ENCODE measurements around the gene DENND10. TPM values are rescaled to one million over a fixed set of nuclear protein-coding genes. Genes with fewer than 3 reads are reported as not detected.
A peak's percentile ranks its signal among the peaks of the same experiment; 100 is the strongest.
"Not testable (repeated sequence)": the region's sequence is repeated elsewhere in the genome, so short reads cannot be mapped to it uniquely, and the experiment has no call there.

DENND10 gene
- total RNA-seq, 4 donors from 2014 or later: 57.1 to 103 (median 59.9) TPM

GRCh38 chr10:119105155-119105554 is 1.2 kb downstream of the DENND10 start:
- intact Hi-C loops (cut with DNase I; ENCODE audit: low total_unique reads): no loop called here
- no peaks in the 10 kb centered on the region for H3K9me3 ChIP-seq
- H3K4me3 ChIP-seq: peak overlapping the region in 2 of 4 donors; percentile 96
- no peak for TF ChIP-seq EP300 (IDR thresholded peaks at IDR 0.05; ENCODE audit: low read depth)
- TF ChIP-seq, protein P1, sequence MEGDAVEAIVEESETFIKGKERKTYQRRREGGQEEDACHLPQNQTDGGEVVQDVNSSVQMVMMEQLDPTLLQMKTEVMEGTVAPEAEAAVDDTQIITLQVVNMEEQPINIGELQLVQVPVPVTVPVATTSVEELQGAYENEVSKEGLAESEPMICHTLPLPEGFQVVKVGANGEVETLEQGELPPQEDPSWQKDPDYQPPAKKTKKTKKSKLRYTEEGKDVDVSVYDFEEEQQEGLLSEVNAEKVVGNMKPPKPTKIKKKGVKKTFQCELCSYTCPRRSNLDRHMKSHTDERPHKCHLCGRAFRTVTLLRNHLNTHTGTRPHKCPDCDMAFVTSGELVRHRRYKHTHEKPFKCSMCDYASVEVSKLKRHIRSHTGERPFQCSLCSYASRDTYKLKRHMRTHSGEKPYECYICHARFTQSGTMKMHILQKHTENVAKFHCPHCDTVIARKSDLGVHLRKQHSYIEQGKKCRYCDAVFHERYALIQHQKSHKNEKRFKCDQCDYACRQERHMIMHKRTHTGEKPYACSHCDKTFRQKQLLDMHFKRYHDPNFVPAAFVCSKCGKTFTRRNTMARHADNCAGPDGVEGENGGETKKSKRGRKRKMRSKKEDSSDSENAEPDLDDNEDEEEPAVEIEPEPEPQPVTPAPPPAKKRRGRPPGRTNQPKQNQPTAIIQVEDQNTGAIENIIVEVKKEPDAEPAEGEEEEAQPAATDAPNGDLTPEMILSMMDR (IDR thresholded peaks at IDR 0.05): no peak
- TF ChIP-seq POLR2AphosphoS5 (IDR thresholded peaks at IDR 0.05): no peak
- TF ChIP-seq POLR2A (IDR thresholded peaks at IDR 0.05): no peak
- H3K27ac ChIP-seq: peak overlapping the region in 2 of 4 donors; percentile 92 to 95
- no peaks in the 10 kb centered on the region for H3K27me3 ChIP-seq
- in situ Hi-C loops (cut with MboI; ENCODE audit: low pct_ligation_motif_present in 1 of 4, low pct_unique_long_range_greater_than_20kb in 1 of 4, low sequenced_read_pairs in 3 of 4): no loop called here
- no peak for DNase-seq
- H3K36me3 ChIP-seq: peaks cover 0 to 22% (median 11%) of the 10 kb centered on the region in 4 donors
- peaks cover 10 to 30% (median 18%) of the 10 kb centered on the region in 4 donors for H3K4me1 ChIP-seq
- WGBS, 2 donors (ENCODE audit: low coverage in 1 of 2): 88 to 93% methylated on average over 11 to 12 of the region's 12 CpGs

DNA sequence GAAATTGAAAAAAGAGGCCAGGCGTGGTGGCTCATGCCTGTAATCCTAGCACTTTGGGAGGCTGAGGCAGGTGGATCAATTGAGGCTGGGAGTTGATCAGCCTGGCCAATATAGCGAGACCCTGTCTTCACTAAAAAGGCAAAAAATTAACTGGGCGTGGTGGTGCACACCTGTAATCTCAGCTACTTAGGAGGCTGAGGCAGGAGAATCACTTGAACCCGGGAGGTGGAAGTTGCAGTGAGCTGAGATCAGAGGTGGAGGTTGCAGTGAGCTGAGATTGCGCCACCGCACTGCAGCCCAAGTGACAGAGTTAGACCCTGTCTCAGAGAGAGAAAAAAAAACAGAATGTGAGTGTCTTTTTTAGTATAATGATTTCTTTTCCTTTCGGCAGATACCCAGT is 2.0 kb downstream of the DENND10 start:
- H3K27ac ChIP-seq; DNase-seq; intact Hi-C loops (cut with DNase I; ENCODE audit: low total_unique reads); in situ Hi-C loops (cut with MboI; ENCODE audit: low pct_ligation_motif_present in 1 of 4, low pct_unique_long_range_greater_than_20kb in 1 of 4, low sequenced_read_pairs in 3 of 4); H3K4me3 ChIP-seq; H3K27me3 ChIP-seq; H3K9me3 ChIP-seq: not testable (repeated sequence)
- Histone ChIP-seq H3K36me3 (peaks cover 0 to 29% (median 13%) of the 10 kb centered on the region in 4 donors), H3K4me1 (peaks cover 10 to 23% (median 16%) of the 10 kb centered on the region in 4 donors)
- 94 to 98% methylated on average over 6 to 7 of the region's 7 CpGs for WGBS, 2 donors (ENCODE audit: low coverage in 1 of 2)

DNA sequence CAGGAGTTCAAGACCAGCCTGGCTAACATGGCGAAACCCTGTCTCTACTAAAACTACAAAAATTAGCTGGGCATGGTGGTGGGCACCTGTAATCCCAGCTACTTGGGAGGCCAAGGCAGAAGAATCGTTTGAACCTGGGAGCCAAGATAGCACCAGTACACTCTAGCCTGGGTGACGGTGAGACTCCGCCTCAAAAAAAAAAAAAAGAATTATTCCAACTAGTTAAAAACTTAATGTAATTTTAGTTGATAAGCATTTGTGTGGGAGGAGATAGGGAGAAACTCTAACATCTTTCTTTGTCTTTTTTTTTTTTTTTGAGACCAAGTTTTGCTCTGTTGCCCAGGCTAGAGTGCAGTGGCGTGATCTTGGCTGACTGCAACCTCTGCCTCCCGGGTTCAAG is 3.2 kb downstream of the DENND10 start:
- intact Hi-C loops (cut with DNase I; ENCODE audit: low total_unique reads); H3K4me3 ChIP-seq; in situ Hi-C loops (cut with MboI; ENCODE audit: low pct_ligation_motif_present in 1 of 4, low pct_unique_long_range_greater_than_20kb in 1 of 4, low sequenced_read_pairs in 3 of 4); H3K27me3 ChIP-seq; DNase-seq; H3K27ac ChIP-seq; H3K9me3 ChIP-seq: not testable (repeated sequence)
- WGBS, 2 donors (ENCODE audit: low coverage in 1 of 2): 90 to 95% methylated on average over 4 to 6 of the region's 6 CpGs
- Histone ChIP-seq H3K36me3 (peaks cover 0 to 40% (median 16%) of the 10 kb centered on the region in 4 donors), H3K4me1 (peaks cover 9 to 18% (median 12%) of the 10 kb centered on the region in 4 donors)

DNA sequence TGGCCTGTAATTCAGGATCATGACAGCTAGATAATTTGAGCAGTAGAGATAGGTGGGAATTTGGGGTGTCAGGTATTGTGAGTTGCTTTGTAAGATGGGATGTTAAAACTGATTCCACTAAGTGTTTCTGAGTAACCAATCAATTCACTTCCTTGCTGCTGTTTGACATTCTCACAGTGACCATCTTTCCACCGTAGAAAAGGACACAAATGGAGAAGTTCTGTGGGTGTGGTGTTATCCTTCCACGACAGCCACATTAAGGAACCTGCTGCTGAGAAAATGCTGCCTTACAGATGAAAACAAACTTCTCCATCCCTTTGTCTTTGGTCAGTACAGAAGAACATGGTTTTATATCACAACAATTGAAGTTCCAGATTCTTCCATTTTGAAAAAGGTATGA is 3.9 kb downstream of the DENND10 start:
- H3K27me3 ChIP-seq; H3K9me3 ChIP-seq; H3K27ac ChIP-seq; DNase-seq; H3K4me3 ChIP-seq; in situ Hi-C loops (cut with MboI; ENCODE audit: low pct_ligation_motif_present in 1 of 4, low pct_unique_long_range_greater_than_20kb in 1 of 4, low sequenced_read_pairs in 3 of 4); intact Hi-C loops (cut with DNase I; ENCODE audit: low total_unique reads): not testable (repeated sequence)
- WGBS, 2 donors (ENCODE audit: low coverage in 1 of 2): 87 to 100% methylated on average over 1 to 2 of the region's 2 CpGs
- peaks cover 9 to 18% (median 12%) of the 10 kb centered on the region in 4 donors for H3K4me1 ChIP-seq
- peaks cover 0 to 42% (median 19%) of the 10 kb centered on the region in 4 donors for H3K36me3 ChIP-seq

GRCh38 chr10:119112056-119112455 is 8.1 kb downstream of the DENND10 start:
- 92 to 100% methylated on average over 3 to 4 of the region's 4 CpGs for WGBS, 2 donors (ENCODE audit: low coverage in 1 of 2)
- Histone ChIP-seq H3K27ac (no peak overlapping the region), H3K4me3 (no peak overlapping the region), H3K9me3 (no peaks in the 10 kb centered on the region), H3K36me3 (peaks cover 0 to 47% (median 21%) of the 10 kb centered on the region in 4 donors), H3K4me1 (peaks cover 0 to 15% (median 7%) of the 10 kb centered on the region in 4 donors), H3K27me3 (no peaks in the 10 kb centered on the region)
- DNase-seq: no peak
- intact Hi-C loops (cut with DNase I; ENCODE audit: low total_unique reads): no loop called here
- in situ Hi-C loops (cut with MboI; ENCODE audit: low pct_ligation_motif_present in 1 of 4, low pct_unique_long_range_greater_than_20kb in 1 of 4, low sequenced_read_pairs in 3 of 4): no loop called here
- TF ChIP-seq EP300 (IDR thresholded peaks at IDR 0.05; ENCODE audit: low read depth) (no peak), POLR2AphosphoS5 (IDR thresholded peaks at IDR 0.05) (no peak), POLR2A (IDR thresholded peaks at IDR 0.05) (no peak)
- TF ChIP-seq, protein P1 (IDR thresholded peaks at IDR 0.05): no peak

All from transverse colon (tissue), 4 donors.